GM12878 (cell line): ENCODE measurements around the gene ANAPC5. TPM values are rescaled to one million over a fixed set of nuclear protein-coding genes. Genes with fewer than 3 reads are reported as not detected.

Source experiments
- BRCA1 ChIP-seq: IDR thresholded peaks from 2 replicates; pipeline ENCODE4 v1.6.1; 2011; ENCODE audit warnings: low read depth, low read length, improper control_type of control experiment
- CUX1 ChIP-seq: IDR thresholded peaks from 2 replicates; pipeline ENCODE4 v1.6.1; 2012; ENCODE audit warnings: improper control_type of control experiment, low read depth, low read length; ENCODE audit not compliant: insufficient replicate concordance
- HSF1 ChIP-seq: fragments of 150-350 bp; IDR thresholded peaks from 2 replicates; pipeline ENCODE4 v1.6.1; 2014; ENCODE audit warnings: mild to moderate bottlenecking, low read depth, low read length
- JUNB ChIP-seq: IDR thresholded peaks from 2 replicates; pipeline ENCODE4 v1.6.1; 2016; ENCODE audit warnings: antibody characterized with exemption, mild to moderate bottlenecking
- NBN ChIP-seq: fragments of 450-650 bp; IDR thresholded peaks from 2 replicates; pipeline ENCODE4 v1.6.1; 2016
- NFYB ChIP-seq: IDR thresholded peaks from 2 replicates; pipeline ENCODE4 v1.6.1; 2011; ENCODE audit warnings: low read depth, mild to moderate bottlenecking, low read length, improper control_type of control experiment, moderate library complexity; ENCODE audit not compliant: insufficient read depth
- NKRF ChIP-seq: fragments of 450-650 bp; conservative IDR thresholded peaks from 2 replicates; pipeline ENCODE4 v1.6.1; 2017; ENCODE audit warnings: mild to moderate bottlenecking, moderate library complexity
- NR2C1 ChIP-seq: fragments of 450-650 bp; IDR thresholded peaks from 2 replicates; pipeline ENCODE4 v1.6.1; 2017; ENCODE audit warnings: antibody characterized with exemption, mild to moderate bottlenecking, moderate library complexity
- NR2C2 ChIP-seq: IDR thresholded peaks from 2 replicates; pipeline ENCODE4 v1.6.1; 2011; ENCODE audit warnings: borderline replicate concordance, low read depth; ENCODE audit not compliant: control insufficient read depth, insufficient read length
- NR2F1 ChIP-seq: fragments of 450-650 bp; conservative IDR thresholded peaks from 2 replicates; pipeline ENCODE4 v1.6.1; 2017; ENCODE audit warnings: mild to moderate bottlenecking
- PAX5 ChIP-seq: IDR thresholded peaks from 2 replicates; pipeline ENCODE4 v1.6.1; 2011; ENCODE audit warnings: low read depth, low read length, borderline replicate concordance
- PAX8 ChIP-seq: fragments of 450-650 bp; IDR thresholded peaks from 2 replicates; pipeline ENCODE4 v1.6.1; 2017; ENCODE audit warnings: mild to moderate bottlenecking, moderate library complexity
- PRDM15 ChIP-seq: fragments of 450-650 bp; formaldehyde crosslinking; IDR thresholded peaks from 2 replicates; pipeline ENCODE4 v1.4.0; 2020; ENCODE audit warnings: mild to moderate bottlenecking, moderate library complexity
- RAD51 ChIP-seq: fragments of 450-650 bp; IDR thresholded peaks from 2 replicates; pipeline ENCODE4 v1.6.1; 2016; ENCODE audit warnings: moderate library complexity, mild to moderate bottlenecking, inconsistent platforms
- SIX5 ChIP-seq: IDR thresholded peaks from 2 replicates; pipeline ENCODE4 v1.6.1; 2011; ENCODE audit warnings: mild to moderate bottlenecking, low read depth, low read length, moderate library complexity; ENCODE audit not compliant: severe bottlenecking
- SMARCA5 ChIP-seq: fragments of 450-650 bp; IDR thresholded peaks from 2 replicates; pipeline ENCODE4 v1.6.1; 2017; ENCODE audit warnings: mild to moderate bottlenecking
- SREBF2 ChIP-seq: IDR thresholded peaks from 2 replicates; pipeline ENCODE4 v1.6.1; 2012; ENCODE audit warnings: mild to moderate bottlenecking, low read length
- polyA plus RNA-seq, 11 experiments: library from polyadenylated mRNA; depleted of rRNA in 4 of 11; unstranded in 6 of 11; stranded (reverse) in 5 of 11; fragments of >200 nt; fragmentation: Nextera tagmentation in 4 of 11; fragmentation: Illumina TruSeq in 1 of 11; extraction: Ambion mirVana in 4 of 11; extraction: Trizol in 1 of 11; gene quantifications; 1 replicate in 1 of 11; 2 replicates in 10 of 11; pipeline versions ENCODE4 v1.2.1 to v1.2.3, GENCODE V29; 2011 to 2016; ENCODE audit warnings: inconsistent platforms in 2 of 11, missing spikeins in 2 of 11, low read depth in 1 of 11
- total RNA-seq, 4 experiments: library from RNA; depleted of rRNA in 3 of 4; stranded (reverse); fragments of >200 nt in 3 of 4; fragmentation: Illumina TruSeq in 1 of 4; extraction: Trizol in 1 of 4; gene quantifications; 2 replicates each; pipeline versions ENCODE4 v1.2.1 to v1.2.3, GENCODE V29; 2013 to 2021

The ANAPC5 gene
- total and polyA plus RNA-seq, 10 of the 15 experiments (the other 5 are each of a cell fraction or from before 2014, with no cell fraction given), result 102 to 227 (median 166) TPM

- TF ChIP-seq NFYB (peak; percentile 89), NR2C2 (no peak), NR2C1 (peak; percentile 67), NBN (peak; percentile 58; the same call in 1 of the 2 replicates), HSF1 (no peak), BRCA1 (no peak), SMARCA5 (no peak; the same call in none of the 2 replicates), RAD51 (peak; percentile 79), SIX5 (peak; percentile 27), NR2F1 (no peak), SREBF2 (no peak), PAX5 (peak; percentile 67; the same call in 1 of the 2 replicates), NKRF (peak; percentile 70), PAX8 (no peak), CUX1 (no peak), JUNB (no peak), PRDM15 (CRISPR knock-in tag) (no peak)
Observed at GRCh38 chr12:121399391-121400331, 47.5 kb upstream of the ANAPC5 start, which contains the start of gene RNF34 (continued).
